GM18873 (cell line): Measurements from ENCODE around the gene GDPD5.
A peak's percentile ranks its signal among the peaks of the same experiment; 100 is the strongest.
"Not testable (repeated sequence)": the region's sequence is repeated elsewhere in the genome, so short reads cannot be mapped to it uniquely, and the experiment has no call there.

Experiments
- ATAC-seq: cut with Tn5 transposase; IDR thresholded peaks from one replicate; pipeline ENCODE4 v1.9.1; 2021; ENCODE audit warnings: mild to moderate bottlenecking, moderate library complexity, moderate number of reproducible peaks; ENCODE audit not compliant: unreplicated experiment, low FRiP score

The GDPD5 gene

DNA sequence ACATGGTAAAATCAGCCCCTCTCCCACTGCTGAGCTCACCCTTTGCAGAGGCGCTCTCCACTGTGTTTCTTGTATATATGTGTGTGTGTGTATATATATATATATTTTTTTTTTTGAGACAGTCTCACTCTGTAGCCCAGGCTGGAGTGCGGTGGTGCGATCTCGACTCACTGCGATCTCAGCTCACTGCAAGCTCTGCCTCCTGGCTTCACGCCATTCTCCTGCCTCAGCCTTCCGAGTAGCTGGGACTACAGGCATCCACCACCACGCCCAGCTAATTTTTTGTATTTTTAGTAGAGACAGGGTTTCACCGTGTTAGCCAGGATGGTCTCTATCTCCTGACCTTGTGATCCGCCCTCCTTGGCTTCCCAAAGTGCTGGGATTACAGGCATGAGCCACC is 112.6 kb downstream of the GDPD5 start:
- not testable (repeated sequence) for ATAC-seq

DNA sequence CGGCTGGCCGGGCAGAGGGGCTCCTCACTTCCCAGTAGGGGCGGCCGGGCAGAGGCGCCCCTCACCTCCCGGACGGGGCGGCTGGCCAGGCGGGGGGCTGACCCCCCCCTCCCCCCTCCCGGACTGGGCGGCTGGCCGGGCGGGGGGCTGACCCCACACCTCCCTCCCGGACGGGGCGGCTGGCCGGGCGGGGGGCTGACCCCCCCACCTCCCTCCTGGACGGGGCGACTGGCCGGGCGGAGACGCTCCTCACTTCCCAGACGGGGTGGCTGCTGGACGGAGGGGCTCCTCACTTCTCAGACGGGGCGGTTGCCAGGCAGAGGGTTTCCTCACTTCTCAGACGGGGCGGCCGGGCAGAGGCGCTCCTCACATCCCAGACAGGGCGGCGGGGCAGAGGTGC is 115.8 kb downstream of the GDPD5 start:
- not testable (repeated sequence) for ATAC-seq

DNA sequence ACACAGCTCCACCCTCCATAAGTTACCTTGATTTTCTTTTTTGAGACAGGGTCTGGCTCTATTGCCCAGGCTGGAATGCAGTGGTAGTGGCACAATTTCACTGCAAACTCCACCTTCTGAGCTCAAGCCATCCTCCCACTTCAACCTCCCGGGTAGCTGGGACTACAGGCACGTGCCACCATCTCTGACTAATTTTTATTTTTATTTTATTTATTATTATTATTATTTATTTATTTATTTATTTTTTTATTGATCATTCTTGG is 116.9 kb downstream of the GDPD5 start:
- ATAC-seq = no peak

DNA sequence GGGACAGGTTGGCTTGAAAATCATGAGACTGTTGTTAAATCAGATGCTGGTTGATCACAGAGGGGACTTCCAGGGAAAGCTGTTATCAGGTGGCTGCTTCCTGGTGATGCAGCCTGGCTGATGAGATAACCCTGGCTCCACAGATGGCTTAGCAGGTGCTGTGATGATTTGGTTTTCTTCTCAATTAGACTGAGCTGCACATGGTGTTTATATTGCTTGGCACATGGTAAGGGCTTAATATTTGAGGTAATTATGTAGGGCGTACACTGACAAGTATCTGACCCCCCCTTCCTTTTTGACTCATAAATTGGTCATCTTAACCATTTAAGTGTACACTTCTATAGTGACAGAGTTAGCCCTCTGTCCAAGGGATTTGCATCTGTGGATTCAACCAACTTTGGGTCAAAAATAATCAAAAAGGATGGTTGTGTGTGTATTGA is 119.4 kb downstream of the GDPD5 start:
- no peak for ATAC-seq

- no peak for ATAC-seq
Observed at GRCh38 chr11:75403983-75404658, 121.6 kb downstream of the GDPD5 start.

- no peak for ATAC-seq
Observed at GRCh38 chr11:75403037-75403436, 122.7 kb downstream of the GDPD5 start.

- no peak for ATAC-seq
Observed at GRCh38 chr11:75402002-75402773, 123.6 kb downstream of the GDPD5 start.

DNA sequence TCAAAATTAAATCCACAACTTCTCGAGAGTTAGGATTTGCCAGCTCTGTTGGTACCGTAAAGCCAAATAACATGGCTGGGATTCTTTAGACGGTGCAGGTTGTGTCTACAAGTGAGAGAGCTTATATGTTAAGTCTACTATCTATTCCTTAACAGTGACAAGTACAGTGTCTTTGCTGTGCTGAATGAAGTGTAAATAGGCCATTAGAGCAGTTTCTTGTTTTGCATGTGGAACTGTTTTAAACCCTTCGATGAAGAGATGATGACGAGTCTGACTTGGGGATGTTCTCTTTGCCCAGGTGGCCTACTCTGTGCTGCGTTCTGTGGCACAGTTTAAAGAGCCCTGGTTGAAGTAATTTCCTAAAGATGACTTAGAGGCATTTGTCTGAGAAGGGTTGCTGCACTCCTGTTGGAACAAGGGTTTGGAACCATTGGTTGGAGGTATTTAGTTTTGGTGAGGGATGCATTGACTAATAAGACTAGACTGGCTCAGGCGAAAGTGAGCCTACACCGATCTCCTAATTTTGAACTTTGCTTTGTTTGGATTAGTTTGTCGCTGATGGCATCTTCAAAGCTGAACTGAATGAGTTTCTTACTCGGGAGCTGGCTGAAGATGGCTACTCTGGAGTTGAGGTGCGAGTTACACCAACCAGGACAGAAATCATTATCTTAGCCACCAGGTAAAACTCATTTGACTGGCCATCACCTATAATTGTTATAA is 125.4 kb downstream of the GDPD5 start:
- no peak for ATAC-seq

DNA sequence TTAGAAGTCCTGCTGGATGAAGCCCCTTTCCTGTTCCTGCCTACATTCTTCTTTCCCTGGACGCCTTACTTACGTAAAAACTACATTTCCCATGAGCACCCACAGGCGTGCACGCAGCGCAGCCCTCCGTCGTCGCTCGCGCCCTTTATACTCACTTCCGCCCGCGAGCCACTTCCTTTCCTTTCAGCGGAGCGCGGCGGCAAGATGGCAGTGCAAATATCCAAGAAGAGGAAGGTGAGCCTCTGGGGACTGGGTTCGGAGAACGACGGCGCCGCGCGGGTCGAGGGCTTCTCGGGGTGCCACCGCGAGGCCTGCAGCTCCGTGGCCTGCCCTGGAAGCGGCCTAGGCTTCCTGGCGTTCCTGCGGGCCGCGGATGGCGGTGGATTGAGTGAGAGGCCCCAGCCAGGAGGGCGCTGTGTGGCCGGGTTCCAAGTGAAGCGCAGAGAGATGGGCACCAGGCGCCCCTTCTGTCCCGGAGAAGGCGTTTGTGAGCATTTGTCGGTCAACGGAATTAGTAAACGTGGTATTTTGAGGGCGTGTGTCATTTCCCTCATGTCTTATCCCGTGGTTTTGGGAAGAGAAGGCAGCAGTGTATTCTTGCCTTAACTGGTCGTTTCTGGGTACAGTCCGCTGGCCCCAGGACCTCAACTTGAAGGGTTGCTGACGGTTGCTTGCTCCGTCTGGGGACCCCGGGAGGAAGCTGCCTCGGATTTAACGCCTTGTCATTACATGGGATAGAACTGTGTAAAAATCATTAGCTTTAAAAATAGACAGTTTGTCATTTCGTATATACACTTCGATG is 126.2 kb downstream of the GDPD5 start, which contains the start of gene RPS3:
Gene RPS3 (plus strand): TSS at position 175 of the 802 bp plus-strand sequence. CDS start 30 bp downstream, at position 205.
- ATAC-seq = peak; percentile 76

DNA sequence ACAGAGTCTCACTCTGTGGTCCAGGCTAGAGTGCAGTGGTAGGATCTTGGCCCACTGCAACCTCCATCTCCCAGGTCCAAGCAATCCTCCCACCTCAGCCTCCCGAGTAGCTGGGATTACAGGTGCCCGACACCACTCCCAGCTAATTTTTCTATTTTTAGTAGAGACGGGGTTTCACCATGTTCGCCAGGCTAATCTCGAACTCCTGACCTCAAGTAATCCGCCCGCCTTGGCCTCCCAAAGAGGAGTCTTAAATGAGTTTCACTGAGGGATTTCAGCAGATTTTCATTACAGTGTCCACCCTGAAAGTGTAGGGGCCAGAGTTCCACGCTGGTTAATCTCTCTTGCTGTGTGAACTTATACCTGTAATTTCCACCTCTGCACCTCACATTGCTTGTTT is 126.8 kb downstream of the GDPD5 start:
- ATAC-seq = no peak

DNA sequence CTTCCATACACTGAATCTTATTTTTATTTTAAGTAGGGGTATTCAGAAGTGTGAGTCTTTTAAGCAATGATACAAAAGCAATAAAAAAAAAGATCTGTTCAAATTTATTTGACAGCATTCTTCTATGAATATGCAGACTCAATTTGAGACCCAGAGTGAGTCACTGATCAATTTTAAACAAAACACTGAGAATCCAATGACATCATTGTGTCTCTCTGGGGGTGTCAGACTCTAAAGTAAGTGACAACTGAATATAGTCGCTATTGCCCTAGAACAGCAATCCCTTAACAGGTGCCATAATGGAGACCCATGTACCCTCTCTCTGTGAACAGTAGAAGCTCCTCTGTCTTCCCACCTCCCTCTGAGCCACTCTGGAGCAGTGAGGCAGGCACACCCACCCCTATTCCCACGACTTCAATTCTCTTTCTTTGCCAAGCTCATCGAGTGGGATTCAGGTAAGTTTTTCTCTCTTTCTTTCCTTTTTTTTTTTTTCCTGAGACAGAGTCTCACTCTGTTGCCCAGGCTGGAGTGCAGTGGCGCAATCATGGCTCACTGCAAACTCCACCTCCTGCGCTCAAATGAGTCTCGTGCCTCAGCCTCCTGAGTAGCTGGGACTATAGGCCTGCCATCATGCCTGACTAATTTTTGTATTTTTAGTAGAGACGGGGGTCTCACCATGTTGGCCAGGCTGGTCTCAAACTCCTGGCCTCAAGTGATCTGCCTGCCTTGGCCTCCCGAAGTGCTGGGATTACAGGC is 131.5 kb downstream of the GDPD5 start:
- no peak for ATAC-seq

- no peak for ATAC-seq
Observed at GRCh38 chr11:75389925-75390324, 135.8 kb downstream of the GDPD5 start.

DNA sequence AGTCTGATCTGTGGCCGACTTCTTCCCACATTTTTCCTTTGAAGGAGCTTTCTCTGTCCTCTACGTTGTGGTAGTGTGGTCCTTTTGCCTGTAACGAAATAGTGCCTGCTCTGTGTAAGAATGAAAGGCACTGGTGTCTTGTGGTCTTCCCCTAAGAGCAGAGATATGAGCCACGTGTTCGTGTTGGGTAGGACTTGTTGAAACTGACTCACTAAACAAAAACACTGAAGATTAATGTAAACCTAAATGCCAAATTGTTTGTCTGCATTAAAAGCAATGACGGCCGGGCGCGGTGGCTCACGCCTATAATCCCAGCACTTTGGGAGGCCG is 136.5 kb downstream of the GDPD5 start:
- no peak for ATAC-seq

GRCh38 chr11:75388386-75389275 is 137.1 kb downstream of the GDPD5 start:
- no peak for ATAC-seq

GRCh38 chr11:75387736-75388294 is 137.9 kb downstream of the GDPD5 start:
- no peak for ATAC-seq

GRCh38 chr11:75386942-75387630 is 138.7 kb downstream of the GDPD5 start:
- no peak for ATAC-seq
